Measurements from ENCODE around the gene ADH1C. TPM values are rescaled to one million over a fixed set of nuclear protein-coding genes. Genes with fewer than 3 reads are reported as not detected.

Gene ADH1C
- total RNA-seq, 1 donor from 2014 or later: not detected

DNA sequence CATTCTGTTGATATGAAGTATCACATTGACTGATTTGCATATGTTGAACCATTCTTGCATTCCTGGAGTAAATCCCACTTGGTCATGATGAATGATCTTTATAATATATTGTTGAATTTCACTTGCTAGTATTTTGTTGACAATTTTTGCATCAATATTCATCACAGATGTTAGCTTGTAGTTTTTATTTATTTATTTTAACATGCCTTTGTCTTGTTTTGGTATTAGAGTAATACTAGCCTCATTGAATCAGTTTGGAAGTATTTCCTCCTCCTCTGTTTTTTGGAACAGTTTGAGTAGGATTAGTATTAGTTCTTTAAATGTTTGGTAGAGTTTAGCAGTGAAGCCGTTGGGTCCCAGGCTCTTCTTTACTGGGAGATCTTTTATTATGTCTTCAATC lies 13.9 kb upstream of the ADH1C start:
- peaks cover 5% of the 10 kb centered on the region for H3K4me1 Mint-ChIP-seq (ENCODE audit: low read depth)
- TF ChIP-seq, protein P1, sequence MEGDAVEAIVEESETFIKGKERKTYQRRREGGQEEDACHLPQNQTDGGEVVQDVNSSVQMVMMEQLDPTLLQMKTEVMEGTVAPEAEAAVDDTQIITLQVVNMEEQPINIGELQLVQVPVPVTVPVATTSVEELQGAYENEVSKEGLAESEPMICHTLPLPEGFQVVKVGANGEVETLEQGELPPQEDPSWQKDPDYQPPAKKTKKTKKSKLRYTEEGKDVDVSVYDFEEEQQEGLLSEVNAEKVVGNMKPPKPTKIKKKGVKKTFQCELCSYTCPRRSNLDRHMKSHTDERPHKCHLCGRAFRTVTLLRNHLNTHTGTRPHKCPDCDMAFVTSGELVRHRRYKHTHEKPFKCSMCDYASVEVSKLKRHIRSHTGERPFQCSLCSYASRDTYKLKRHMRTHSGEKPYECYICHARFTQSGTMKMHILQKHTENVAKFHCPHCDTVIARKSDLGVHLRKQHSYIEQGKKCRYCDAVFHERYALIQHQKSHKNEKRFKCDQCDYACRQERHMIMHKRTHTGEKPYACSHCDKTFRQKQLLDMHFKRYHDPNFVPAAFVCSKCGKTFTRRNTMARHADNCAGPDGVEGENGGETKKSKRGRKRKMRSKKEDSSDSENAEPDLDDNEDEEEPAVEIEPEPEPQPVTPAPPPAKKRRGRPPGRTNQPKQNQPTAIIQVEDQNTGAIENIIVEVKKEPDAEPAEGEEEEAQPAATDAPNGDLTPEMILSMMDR (IDR thresholded peaks at IDR 0.05): no peak
- DNase-seq (ENCODE audit: low spot score): no peak
- H3K27ac Mint-ChIP-seq (ENCODE audit: unreplicated experiment): no peak overlapping the region
- H3K36me3 Mint-ChIP-seq (ENCODE audit: low read depth): peaks cover 3% of the 10 kb centered on the region
- no peak overlapping the region for H3K4me3 Mint-ChIP-seq (ENCODE audit: unreplicated experiment)
- H3K9me3 Mint-ChIP-seq (ENCODE audit: low read depth): peaks cover 17% of the 10 kb centered on the region
- H3K27me3 Mint-ChIP-seq (ENCODE audit: low read depth): no peaks in the 10 kb centered on the region

DNA sequence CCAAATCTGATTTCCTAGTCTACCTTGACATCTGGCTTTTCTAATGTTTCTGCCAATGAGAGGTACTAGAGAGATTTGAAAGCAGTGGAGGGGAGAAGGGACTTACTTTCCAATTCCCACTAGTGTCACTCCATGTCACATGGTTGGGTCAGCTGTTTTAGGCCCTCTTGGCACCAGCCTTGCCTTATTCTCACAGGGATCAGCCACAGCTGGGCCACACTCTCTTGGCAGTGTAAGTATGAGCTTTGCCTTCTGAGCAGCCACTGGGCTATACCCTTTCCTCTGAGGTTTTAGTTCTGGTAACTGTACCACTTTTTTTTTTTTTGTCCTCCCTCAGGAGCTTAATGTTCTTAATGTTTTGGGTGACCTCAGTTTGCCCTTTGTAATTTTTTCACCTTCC lies 10.2 kb upstream of the ADH1C start:
- Mint-ChIP-seq H3K9me3 (ENCODE audit: low read depth) (peaks cover 20% of the 10 kb centered on the region), H3K4me1 (ENCODE audit: low read depth) (peaks cover 8% of the 10 kb centered on the region), H3K27ac (ENCODE audit: unreplicated experiment) (no peak overlapping the region), H3K36me3 (ENCODE audit: low read depth) (peaks cover 3% of the 10 kb centered on the region), H3K4me3 (ENCODE audit: unreplicated experiment) (no peak overlapping the region), H3K27me3 (ENCODE audit: low read depth) (no peaks in the 10 kb centered on the region)
- DNase-seq (ENCODE audit: low spot score): no peak
- TF ChIP-seq, protein P1 (IDR thresholded peaks at IDR 0.05): no peak

DNA sequence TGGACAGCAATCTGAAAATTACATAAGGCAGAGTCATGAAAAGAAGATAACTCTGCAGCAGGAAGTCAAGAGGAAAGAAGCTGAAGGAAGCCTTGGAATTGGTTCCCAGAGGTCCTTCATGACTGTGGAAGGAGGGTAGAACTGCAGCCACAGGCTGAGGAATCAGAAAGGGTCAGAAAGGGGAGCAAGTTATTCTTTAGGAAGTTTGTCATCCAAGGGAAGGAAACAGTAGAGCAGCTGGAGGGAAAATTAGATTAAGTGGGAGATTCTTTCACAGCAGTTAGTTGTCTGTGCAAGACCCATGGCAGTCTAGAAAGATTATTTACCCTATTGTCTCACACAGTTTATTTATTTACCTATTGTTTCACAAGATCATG lies 9.3 kb upstream of the ADH1C start:
- H3K27me3 Mint-ChIP-seq (ENCODE audit: low read depth): no peaks in the 10 kb centered on the region
- H3K4me1 Mint-ChIP-seq (ENCODE audit: low read depth): peaks cover 8% of the 10 kb centered on the region
- TF ChIP-seq, protein P1 (IDR thresholded peaks at IDR 0.05): no peak
- no peak overlapping the region for H3K27ac Mint-ChIP-seq (ENCODE audit: unreplicated experiment)
- H3K36me3 Mint-ChIP-seq (ENCODE audit: low read depth): peaks cover 3% of the 10 kb centered on the region
- H3K4me3 Mint-ChIP-seq (ENCODE audit: unreplicated experiment): no peak overlapping the region
- no peak for DNase-seq (ENCODE audit: low spot score)
- H3K9me3 Mint-ChIP-seq (ENCODE audit: low read depth): peaks cover 20% of the 10 kb centered on the region

DNA sequence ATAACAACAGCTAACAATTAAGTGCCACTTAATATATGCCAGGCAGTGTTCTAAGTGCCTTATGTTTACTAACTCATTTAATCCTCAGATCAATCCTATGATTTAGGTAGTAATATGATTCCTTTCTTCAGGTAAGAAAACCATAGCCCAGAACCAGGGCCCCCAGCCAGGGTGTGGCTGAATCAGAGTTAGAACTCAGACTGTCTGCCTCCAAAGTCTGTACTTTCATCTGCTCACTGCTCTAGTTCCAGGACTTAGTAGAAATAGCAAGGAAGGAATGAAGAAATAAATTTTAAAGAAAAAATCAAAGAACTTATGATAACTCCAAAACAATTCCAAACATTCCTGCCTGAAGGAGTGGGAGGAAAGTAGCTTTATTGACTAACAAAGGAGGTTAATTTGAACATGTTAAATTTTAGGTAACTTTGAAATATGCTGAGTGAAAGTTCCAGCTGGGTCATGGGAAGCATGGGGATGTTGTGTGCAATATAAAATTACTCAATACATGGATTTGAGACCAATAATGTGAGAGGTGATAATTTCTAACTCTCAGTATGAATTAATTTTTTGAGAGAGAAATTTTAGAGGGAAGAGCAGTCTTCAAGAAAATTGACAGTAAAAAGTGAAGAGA lies 8.8 kb upstream of the ADH1C start:
- Mint-ChIP-seq H3K4me1 (ENCODE audit: low read depth) (peaks cover 8% of the 10 kb centered on the region), H3K36me3 (ENCODE audit: low read depth) (peaks cover 3% of the 10 kb centered on the region), H3K27me3 (ENCODE audit: low read depth) (no peaks in the 10 kb centered on the region), H3K27ac (ENCODE audit: unreplicated experiment) (no peak overlapping the region), H3K4me3 (ENCODE audit: unreplicated experiment) (no peak overlapping the region), H3K9me3 (ENCODE audit: low read depth) (peaks cover 16% of the 10 kb centered on the region)
- TF ChIP-seq, protein P1 (IDR thresholded peaks at IDR 0.05): no peak
- no peak for DNase-seq (ENCODE audit: low spot score)

DNA sequence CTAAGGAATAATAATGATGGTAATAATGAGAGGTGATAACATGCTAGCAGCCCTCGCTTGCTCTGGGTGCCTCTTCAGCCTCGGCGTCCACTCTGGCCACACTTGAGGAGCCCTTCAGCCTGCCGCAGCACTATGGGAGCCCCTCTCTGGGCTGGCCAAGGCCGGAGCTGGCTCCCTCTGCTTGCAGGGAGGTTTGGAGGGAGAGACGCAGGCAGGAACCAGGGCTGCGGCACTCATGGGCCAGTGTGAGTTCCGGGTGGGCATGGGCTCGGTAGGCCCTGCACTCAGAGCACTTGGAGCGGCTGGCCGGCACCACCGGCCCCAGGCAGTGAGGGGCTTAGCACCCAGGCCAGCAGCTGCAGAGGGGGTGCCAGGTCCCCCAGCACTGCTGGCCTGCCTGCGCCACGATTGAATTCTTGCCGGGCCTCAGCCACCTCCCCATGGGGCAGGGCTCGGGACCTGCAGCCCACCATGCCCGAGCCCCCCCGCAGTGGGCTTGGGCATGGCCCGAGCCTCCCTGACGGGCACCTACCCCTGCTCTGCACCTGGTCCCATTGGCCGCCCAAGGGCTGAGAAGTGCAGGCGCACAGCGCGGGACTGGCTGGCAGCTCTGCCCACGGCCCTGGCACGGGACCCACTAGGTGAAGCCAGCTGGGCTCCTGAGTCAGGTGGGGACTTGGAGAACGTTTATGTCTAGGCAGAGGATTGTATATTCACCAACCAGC lies 7.1 kb upstream of the ADH1C start:
- DNase-seq (ENCODE audit: low spot score): no peak
- no peak overlapping the region for H3K4me3 Mint-ChIP-seq (ENCODE audit: unreplicated experiment)
- no peaks in the 10 kb centered on the region for H3K36me3 Mint-ChIP-seq (ENCODE audit: low read depth)
- H3K4me1 Mint-ChIP-seq (ENCODE audit: low read depth): peaks cover 8% of the 10 kb centered on the region
- no peaks in the 10 kb centered on the region for H3K27me3 Mint-ChIP-seq (ENCODE audit: low read depth)
- H3K9me3 Mint-ChIP-seq (ENCODE audit: low read depth): peaks cover 14% of the 10 kb centered on the region
- H3K27ac Mint-ChIP-seq (ENCODE audit: unreplicated experiment): no peak overlapping the region
- TF ChIP-seq, protein P1 (IDR thresholded peaks at IDR 0.05): no peak

Measured in chondrocyte (in vitro differentiated cells).